Measurements from ENCODE around the gene HSPA1A.
"Not testable (repeated sequence)": the region's sequence is repeated elsewhere in the genome, so short reads cannot be mapped to it uniquely, and the experiment has no call there.

HSPA1A gene

DNA sequence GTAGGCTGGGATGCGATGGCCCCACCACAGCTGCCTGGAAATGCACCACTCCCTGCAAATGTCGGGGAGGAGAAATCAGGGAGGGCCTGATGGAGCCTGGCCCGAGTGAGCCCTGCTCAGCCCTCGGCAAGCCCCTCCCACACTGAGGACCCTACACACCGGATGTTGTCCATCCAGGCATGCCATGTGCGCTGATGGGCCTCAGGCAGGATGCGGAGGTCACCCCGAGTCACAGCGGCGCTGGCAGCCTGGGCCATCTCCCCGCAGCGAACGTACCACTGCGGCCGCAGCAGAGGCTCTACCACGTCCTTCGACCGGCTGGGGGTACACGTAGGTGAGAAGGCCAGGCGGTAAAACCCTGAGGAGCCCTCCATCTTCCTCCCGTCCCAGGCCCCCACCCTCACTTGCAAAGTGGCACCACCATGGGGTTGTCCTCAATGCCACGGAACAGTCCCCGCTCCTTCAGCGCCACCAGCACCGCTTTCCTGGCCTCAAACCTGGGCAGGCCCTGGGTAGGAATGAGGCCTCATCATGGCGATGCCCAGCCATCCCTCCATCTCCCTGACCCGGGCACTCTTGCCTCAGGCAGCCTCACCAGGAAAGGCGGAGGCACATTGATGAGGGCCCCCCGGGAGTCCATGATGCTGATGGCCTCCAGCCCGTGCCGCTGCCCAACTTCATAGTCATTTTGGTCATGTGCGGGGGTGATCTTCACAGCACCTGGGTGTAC lies 33.1 kb upstream of the HSPA1A start:
- Histone ChIP-seq H3K27ac (ENCODE audit: low read length) (no peak overlapping the region), H3K36me3 (ENCODE audit: control insufficient read depth, insufficient read depth, low read length) (peaks cover 53% of the 10 kb centered on the region), H3K4me1 (ENCODE audit: control insufficient read depth, insufficient read depth, low read length) (no peaks in the 10 kb centered on the region; the same call in 1 of the 2 replicates), H3K9me3 (ENCODE audit: control insufficient read depth, insufficient read depth, low read length) (no peaks in the 10 kb centered on the region), H3K4me3 (ENCODE audit: low read length) (no peak overlapping the region; the same call in 1 of the 2 replicates), H3K27me3 (ENCODE audit: control insufficient read depth, insufficient read depth, low read length) (no peaks in the 10 kb centered on the region)
- WGBS (ENCODE audit: insufficient coverage, insufficient read length), result no CpG with 5 or more reads among the region's 32 CpGs
- DNase-seq (ENCODE audit: low read depth, low spot score), result no peak

DNA sequence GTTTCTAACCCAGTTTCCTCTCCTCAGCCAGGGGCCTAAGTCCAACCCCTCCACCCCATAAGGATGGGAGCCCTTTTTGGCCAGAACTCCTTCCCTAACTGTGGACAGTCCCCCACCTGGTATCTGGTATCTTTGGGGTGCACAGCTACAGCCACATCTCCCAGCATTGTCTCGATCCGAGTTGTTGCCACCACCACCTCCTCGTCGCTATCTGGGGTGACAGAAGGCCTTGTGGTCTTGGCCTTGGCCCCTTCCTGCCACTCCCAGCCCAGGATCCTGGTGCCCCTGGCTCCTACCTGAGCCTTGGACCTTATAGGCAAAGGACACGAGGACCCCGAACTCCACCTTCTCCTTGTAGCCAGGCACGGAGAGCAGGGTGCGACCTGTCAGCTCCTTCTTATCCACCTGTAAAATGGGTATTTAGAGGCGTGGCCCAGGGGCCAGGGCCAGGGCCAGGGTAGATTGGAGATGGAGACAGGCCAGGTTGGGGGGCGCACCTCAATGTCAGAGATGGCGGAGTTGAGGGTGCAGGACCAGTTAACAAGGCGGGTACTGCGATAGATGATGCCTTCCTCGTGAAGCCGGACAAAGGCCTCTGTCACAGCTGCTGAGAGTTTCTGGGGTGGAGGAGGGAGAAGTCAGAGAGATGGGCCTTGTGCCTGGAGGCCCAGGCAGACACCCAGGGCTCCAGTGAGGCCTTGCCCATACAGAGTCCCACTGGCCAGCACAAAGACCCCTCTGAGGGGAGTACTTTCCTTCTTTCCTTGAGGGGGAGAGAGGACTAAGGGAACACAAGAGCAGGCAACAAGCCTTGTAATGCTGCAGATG lies 31.0 kb upstream of the HSPA1A start:
- WGBS (ENCODE audit: insufficient coverage, insufficient read length), result no CpG with 5 or more reads among the region's 15 CpGs
- H3K27me3 ChIP-seq (ENCODE audit: control insufficient read depth, insufficient read depth, low read length), result no peaks in the 10 kb centered on the region

DNA sequence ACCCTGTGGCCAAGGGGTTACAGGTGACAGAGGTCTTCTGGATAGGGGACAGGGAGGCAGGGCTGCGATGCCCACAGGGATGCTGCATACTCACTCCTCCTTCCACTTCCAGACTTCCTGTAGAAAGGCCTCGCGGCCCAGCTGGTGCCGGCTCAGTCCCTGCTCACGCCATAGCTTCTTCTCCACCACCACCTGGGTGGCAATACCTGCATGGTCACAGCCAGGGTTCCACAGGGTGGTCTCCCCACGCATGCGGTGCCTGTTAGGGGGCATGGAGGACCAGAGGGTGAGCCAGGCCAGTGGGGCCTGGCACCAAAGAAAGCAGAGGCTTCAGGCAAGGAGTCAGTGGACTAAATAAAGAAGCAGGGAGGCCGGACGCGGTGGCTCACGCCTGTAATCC lies 29.9 kb upstream of the HSPA1A start:
- no peak overlapping the region for H3K27ac ChIP-seq (ENCODE audit: low read length)
- WGBS (ENCODE audit: insufficient coverage, insufficient read length), result no CpG with 5 or more reads among the region's 11 CpGs
- no peak overlapping the region for H3K4me3 ChIP-seq (ENCODE audit: low read length)
- H3K4me1 ChIP-seq (ENCODE audit: control insufficient read depth, insufficient read depth, low read length), result no peaks in the 10 kb centered on the region
- no peaks in the 10 kb centered on the region for H3K27me3 ChIP-seq (ENCODE audit: control insufficient read depth, insufficient read depth, low read length)
- peaks cover 38% of the 10 kb centered on the region for H3K36me3 ChIP-seq (ENCODE audit: control insufficient read depth, insufficient read depth, low read length)
- no peaks in the 10 kb centered on the region for H3K9me3 ChIP-seq (ENCODE audit: control insufficient read depth, insufficient read depth, low read length)
- no peak for DNase-seq (ENCODE audit: low read depth, low spot score)

More for the DNA sequence above, 31.0 kb upstream of the HSPA1A start:
- no peaks in the 10 kb centered on the region for H3K4me1 ChIP-seq (ENCODE audit: control insufficient read depth, insufficient read depth, low read length)
- no peak overlapping the region for H3K27ac ChIP-seq (ENCODE audit: low read length)
- H3K9me3 ChIP-seq (ENCODE audit: control insufficient read depth, insufficient read depth, low read length), result no peaks in the 10 kb centered on the region
- no peak overlapping the region for H3K4me3 ChIP-seq (ENCODE audit: low read length)
- peaks cover 48% of the 10 kb centered on the region for H3K36me3 ChIP-seq (ENCODE audit: control insufficient read depth, insufficient read depth, low read length)
- DNase-seq (ENCODE audit: low read depth, low spot score), result no peak

DNA sequence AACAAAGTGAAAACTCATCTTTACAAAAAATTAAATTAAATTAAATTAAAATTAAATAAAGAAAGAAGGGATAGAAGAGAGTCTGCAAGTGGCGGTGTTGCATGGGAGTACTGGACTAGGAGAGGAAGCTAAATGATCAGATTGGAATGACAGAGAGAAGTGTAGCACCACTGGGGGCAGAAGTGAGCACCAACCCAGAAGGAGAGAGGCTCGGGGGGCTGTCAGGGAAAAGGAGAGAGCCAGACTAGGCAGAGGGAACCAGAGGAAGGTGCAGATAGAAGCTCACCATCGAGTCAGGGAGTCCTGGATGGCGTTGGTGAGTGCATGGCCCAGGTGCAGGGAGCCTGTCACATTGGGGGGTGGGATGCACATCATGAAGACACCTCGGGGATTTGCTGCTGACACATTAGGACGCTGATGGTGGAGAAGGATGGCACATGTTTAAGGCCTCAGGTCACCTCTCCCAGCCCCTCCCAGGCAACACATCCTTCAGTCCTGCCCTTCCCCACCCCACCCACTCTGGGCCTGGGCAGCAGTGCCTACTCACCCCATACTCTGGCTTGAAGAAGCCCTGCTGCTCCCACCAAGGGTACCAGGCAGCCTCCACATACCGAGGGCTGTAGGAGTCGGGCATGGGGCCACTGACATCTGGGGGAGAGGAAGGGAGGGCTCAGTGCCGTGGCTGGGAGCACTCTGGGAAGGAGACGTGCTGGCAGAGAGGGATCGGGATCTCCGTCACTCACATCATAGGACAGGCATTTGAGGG lies 23.8 kb upstream of the HSPA1A start:
- Histone ChIP-seq H3K4me3 (ENCODE audit: low read length) (no peak overlapping the region), H3K27me3 (ENCODE audit: control insufficient read depth, insufficient read depth, low read length) (no peaks in the 10 kb centered on the region), H3K9me3 (ENCODE audit: control insufficient read depth, insufficient read depth, low read length) (no peaks in the 10 kb centered on the region), H3K4me1 (ENCODE audit: control insufficient read depth, insufficient read depth, low read length) (peaks cover 1% of the 10 kb centered on the region; the same call in 1 of the 2 replicates), H3K36me3 (ENCODE audit: control insufficient read depth, insufficient read depth, low read length) (peaks cover 12% of the 10 kb centered on the region), H3K27ac (ENCODE audit: low read length) (no peak overlapping the region)
- DNase-seq (ENCODE audit: low read depth, low spot score), result no peak
- WGBS (ENCODE audit: insufficient coverage, insufficient read length), result no CpG with 5 or more reads among the region's 12 CpGs

DNA sequence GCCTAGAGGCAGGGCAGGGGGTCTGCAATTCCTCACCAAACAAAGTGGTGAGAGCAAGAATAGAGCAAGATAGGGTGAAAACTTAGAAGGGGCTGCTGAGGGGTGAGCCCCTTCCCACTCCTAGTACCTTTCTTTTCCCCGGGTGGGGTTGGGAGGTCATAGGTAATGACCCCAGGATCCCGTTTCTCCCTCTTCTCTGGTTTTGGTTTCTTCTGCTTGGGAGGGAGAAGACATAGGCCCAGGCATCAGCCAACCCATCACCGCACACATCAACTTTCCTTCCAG lies 23.3 kb upstream of the HSPA1A start:
- H3K4me3 ChIP-seq (ENCODE audit: low read length), result no peak overlapping the region
- WGBS (ENCODE audit: insufficient coverage, insufficient read length), result no CpG with 5 or more reads among the region's 3 CpGs
- no peaks in the 10 kb centered on the region for H3K27me3 ChIP-seq (ENCODE audit: control insufficient read depth, insufficient read depth, low read length)
- H3K4me1 ChIP-seq (ENCODE audit: control insufficient read depth, insufficient read depth, low read length), result peaks cover 1% of the 10 kb centered on the region; the same call in 1 of the 2 replicates
- no peak overlapping the region for H3K27ac ChIP-seq (ENCODE audit: low read length)
- H3K36me3 ChIP-seq (ENCODE audit: control insufficient read depth, insufficient read depth, low read length), result peaks cover 12% of the 10 kb centered on the region
- H3K9me3 ChIP-seq (ENCODE audit: control insufficient read depth, insufficient read depth, low read length), result no peaks in the 10 kb centered on the region
- DNase-seq (ENCODE audit: low read depth, low spot score), result no peak

DNA sequence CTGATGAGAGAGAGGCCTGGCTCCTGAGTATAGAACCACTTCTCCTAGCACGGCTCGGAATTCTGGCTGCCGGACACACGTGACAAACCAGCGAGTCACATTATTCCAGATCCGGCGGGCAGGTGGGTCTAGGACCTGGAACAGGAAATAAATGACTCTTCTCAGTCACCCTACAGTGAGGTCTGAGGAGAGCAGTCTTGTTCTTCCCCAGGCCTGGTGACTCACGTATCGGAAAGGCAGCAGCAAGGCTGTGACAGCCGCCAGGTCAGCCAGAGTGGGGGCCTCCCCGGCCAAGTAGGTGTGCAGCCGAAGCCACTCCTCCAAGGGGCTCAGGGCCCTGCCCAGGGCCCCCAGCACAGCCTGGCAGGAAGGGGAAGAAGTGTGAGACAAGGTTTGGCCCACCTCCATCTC lies 22.6 kb upstream of the HSPA1A start:
- no CpG with 5 or more reads among the region's 12 CpGs for WGBS (ENCODE audit: insufficient coverage, insufficient read length)
- H3K27me3 ChIP-seq (ENCODE audit: control insufficient read depth, insufficient read depth, low read length), result no peaks in the 10 kb centered on the region
- H3K27ac ChIP-seq (ENCODE audit: low read length), result no peak overlapping the region
- no peak for DNase-seq (ENCODE audit: low read depth, low spot score)
- H3K36me3 ChIP-seq (ENCODE audit: control insufficient read depth, insufficient read depth, low read length), result peaks cover 18% of the 10 kb centered on the region
- H3K4me3 ChIP-seq (ENCODE audit: low read length), result no peak overlapping the region
- H3K9me3 ChIP-seq (ENCODE audit: control insufficient read depth, insufficient read depth, low read length), result no peaks in the 10 kb centered on the region
- H3K4me1 ChIP-seq (ENCODE audit: control insufficient read depth, insufficient read depth, low read length), result peaks cover 1% of the 10 kb centered on the region; the same call in 1 of the 2 replicates

DNA sequence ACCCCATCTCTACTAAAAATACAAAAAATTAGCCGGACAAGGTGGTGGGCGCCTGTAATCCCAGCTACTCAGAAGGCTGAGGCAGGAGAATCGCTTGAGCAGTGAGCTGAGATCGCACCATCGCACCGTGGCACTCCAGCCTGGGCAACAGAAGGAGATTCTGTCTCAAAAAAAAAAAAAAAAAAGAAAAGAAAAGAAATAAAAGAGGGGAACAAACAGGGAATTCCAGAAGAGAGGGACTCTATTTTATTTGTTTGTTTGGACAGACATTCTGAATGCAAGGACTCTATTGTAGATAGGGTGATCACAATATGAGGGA lies 21.5 kb upstream of the HSPA1A start:
- peaks cover 18% of the 10 kb centered on the region for H3K36me3 ChIP-seq (ENCODE audit: control insufficient read depth, insufficient read depth, low read length)
- not testable (repeated sequence) for H3K9me3 ChIP-seq (ENCODE audit: control insufficient read depth, insufficient read depth, low read length); H3K27me3 ChIP-seq (ENCODE audit: control insufficient read depth, insufficient read depth, low read length); H3K4me1 ChIP-seq (ENCODE audit: control insufficient read depth, insufficient read depth, low read length); DNase-seq (ENCODE audit: low read depth, low spot score); H3K4me3 ChIP-seq (ENCODE audit: low read length); H3K27ac ChIP-seq (ENCODE audit: low read length)
- no CpG with 5 or more reads among the region's 6 CpGs for WGBS (ENCODE audit: insufficient coverage, insufficient read length)

DNA sequence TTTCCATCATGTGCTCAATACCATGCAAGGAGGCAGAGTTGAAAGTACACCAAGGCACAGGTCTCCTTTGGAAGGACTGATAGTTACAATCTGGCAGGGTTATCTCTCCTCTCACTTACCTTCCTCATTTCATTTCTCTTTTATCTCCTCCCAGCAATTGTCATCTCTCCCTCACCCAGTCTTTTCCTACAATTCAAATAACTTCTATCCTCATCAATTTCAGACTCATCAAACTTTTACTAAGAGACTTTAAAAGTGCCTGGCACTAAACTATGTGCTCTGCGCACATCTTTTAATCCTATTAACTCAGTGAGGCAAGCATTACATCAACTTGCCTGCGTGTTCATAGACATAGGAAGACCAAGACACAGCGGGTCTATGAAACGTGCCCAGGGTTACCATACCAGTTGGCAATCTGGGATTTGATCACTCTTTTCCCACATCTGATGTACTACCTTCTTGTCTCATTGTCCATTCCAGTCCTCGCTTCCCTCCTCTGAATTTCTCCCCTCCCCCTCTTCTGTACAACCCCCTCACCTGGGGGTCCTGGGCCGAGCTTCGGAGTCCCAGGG lies 21.0 kb upstream of the HSPA1A start:
- no peak for DNase-seq (ENCODE audit: low read depth, low spot score)
- H3K36me3 ChIP-seq (ENCODE audit: control insufficient read depth, insufficient read depth, low read length), result peaks cover 16% of the 10 kb centered on the region
- H3K4me3 ChIP-seq (ENCODE audit: low read length), result peak overlapping the region; percentile 80
- H3K9me3 ChIP-seq (ENCODE audit: control insufficient read depth, insufficient read depth, low read length), result no peaks in the 10 kb centered on the region
- peaks cover 1% of the 10 kb centered on the region; the same call in 1 of the 2 replicates for H3K4me1 ChIP-seq (ENCODE audit: control insufficient read depth, insufficient read depth, low read length)
- H3K27ac ChIP-seq (ENCODE audit: low read length), result no peak overlapping the region
- no peaks in the 10 kb centered on the region for H3K27me3 ChIP-seq (ENCODE audit: control insufficient read depth, insufficient read depth, low read length)
- no CpG with 5 or more reads among the region's 7 CpGs for WGBS (ENCODE audit: insufficient coverage, insufficient read length)

DNA sequence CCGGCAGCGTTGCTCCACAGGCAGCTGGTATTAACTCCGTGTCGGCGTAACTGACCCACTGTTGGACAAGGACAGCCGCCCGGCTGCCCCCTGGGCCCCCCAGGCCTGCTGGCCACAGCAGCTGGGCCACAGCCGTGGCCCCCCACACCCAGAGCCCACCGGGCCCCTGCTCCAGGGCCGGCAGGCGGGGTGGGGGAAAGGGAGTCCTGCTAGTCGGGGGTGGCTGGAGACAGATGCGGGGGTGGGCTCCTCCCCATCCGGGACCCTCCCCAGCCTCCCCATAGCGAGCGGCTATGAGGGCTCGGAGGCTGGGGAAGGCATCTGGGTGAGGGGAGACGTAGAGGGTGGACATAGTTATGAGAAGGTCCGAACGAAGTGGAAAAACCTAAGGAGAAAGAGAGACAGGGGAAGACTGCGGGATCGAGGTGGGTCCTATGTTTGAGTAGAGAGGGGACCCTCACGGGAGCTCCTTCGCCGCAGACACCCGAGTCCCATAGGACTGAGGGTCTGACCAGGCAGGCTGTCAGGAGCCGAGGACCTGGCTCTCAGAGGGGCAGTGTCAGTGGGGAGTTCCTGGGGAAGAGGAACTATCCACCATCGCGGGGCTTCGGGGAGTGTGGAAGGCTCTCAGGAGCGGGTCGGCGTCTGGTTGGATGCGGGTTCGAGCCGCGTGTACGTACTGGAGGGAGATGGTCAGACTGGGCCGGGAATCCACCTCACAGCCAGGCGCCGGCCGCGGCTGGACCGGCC lies 20.3 kb upstream of the HSPA1A start:
- no CpG with 5 or more reads among the region's 44 CpGs for WGBS (ENCODE audit: insufficient coverage, insufficient read length)
- no peaks in the 10 kb centered on the region for H3K9me3 ChIP-seq (ENCODE audit: control insufficient read depth, insufficient read depth, low read length)
- H3K4me1 ChIP-seq (ENCODE audit: control insufficient read depth, insufficient read depth, low read length), result peaks cover 1% of the 10 kb centered on the region; the same call in 1 of the 2 replicates
- no peak for DNase-seq (ENCODE audit: low read depth, low spot score)
- no peak overlapping the region for H3K27ac ChIP-seq (ENCODE audit: low read length)
- peak overlapping the region; percentile 80 for H3K4me3 ChIP-seq (ENCODE audit: low read length)
- peaks cover 15% of the 10 kb centered on the region for H3K36me3 ChIP-seq (ENCODE audit: control insufficient read depth, insufficient read depth, low read length)
- H3K27me3 ChIP-seq (ENCODE audit: control insufficient read depth, insufficient read depth, low read length), result no peaks in the 10 kb centered on the region

Measured in iPS DF 6.9 (cell line).